Smooth muscle cell (in vitro differentiated cells): ENCODE results near the gene BTK. TPM values are rescaled to one million over a fixed set of nuclear protein-coding genes. Genes with fewer than 3 reads are reported as not detected.

Experiments
- DNase-seq: peaks from one replicate; lab custom pipeline; 2025; ENCODE audit not compliant: unreplicated experiment; lab: John Stamatoyannopoulos, UW
- H2AFZ ChIP-seq: fragments of 200-600 bp; sonication (generic); 2 replicates; pipeline ENCODE4 v1.6.0; 2016; ENCODE audit warnings: antibody characterized with exemption, low read depth, mild to moderate bottlenecking
- H3F3A ChIP-seq: fragments of 200-600 bp; sonication (generic); 2 replicates; pipeline ENCODE4 v1.6.0; 2017; ENCODE audit warnings: antibody characterized with exemption, low read depth
- H3K27ac ChIP-seq: fragments of 200-600 bp; sonication (generic); 2 replicates; pipeline ENCODE4 v1.5.1; 2016; ENCODE audit warnings: low read depth, mild to moderate bottlenecking
- H3K27me3 ChIP-seq: fragments of 200-600 bp; sonication (generic); 2 replicates; pipeline ENCODE4 v1.6.1; 2016; ENCODE audit warnings: low read depth, mild to moderate bottlenecking
- H3K36me3 ChIP-seq: fragments of 200-600 bp; sonication (generic); 2 replicates; pipeline ENCODE4 v1.5.1; 2016; ENCODE audit warnings: low read depth
- H3K4me1 ChIP-seq: fragments of 200-600 bp; sonication (generic); 2 replicates; pipeline ENCODE4 v1.5.1; 2016; ENCODE audit warnings: low read depth
- H3K4me2 ChIP-seq: fragments of 200-600 bp; sonication (generic); 2 replicates; pipeline ENCODE4 v1.6.0; 2016; ENCODE audit warnings: mild to moderate bottlenecking
- H3K4me3 ChIP-seq: fragments of 200-600 bp; sonication (generic); 2 replicates; pipeline ENCODE4 v1.5.1; 2016; ENCODE audit warnings: mild to moderate bottlenecking
- H3K79me2 ChIP-seq: fragments of 200-600 bp; sonication (generic); 2 replicates; pipeline ENCODE4 v1.6.0; 2016; ENCODE audit warnings: low read depth, mild to moderate bottlenecking
- H3K9ac ChIP-seq: fragments of 200-600 bp; sonication (generic); 2 replicates; pipeline ENCODE4 v1.6.0; 2016; ENCODE audit warnings: low read depth
- H3K9me3 ChIP-seq: fragments of 200-600 bp; sonication (generic); replicated peaks from 2 replicates; pipeline ENCODE4 v1.5.1; 2016; ENCODE audit warnings: low read depth
- H4K20me1 ChIP-seq: fragments of 200-600 bp; sonication (generic); 2 replicates; pipeline ENCODE4 v1.6.0; 2016; ENCODE audit warnings: low read depth
- CTCF ChIP-seq: fragments of 200-600 bp; sonication (generic); IDR thresholded peaks from 2 replicates; pipeline ENCODE4 v1.5.1; 2017; ENCODE audit warnings: borderline replicate concordance, mild to moderate bottlenecking, antibody characterized with exemption; ENCODE audit not compliant: insufficient read depth, poor library complexity, severe bottlenecking
- WGBS: methylation state at CpG from one replicate; pipeline ENCODE4 v1.1.7; 2016; ENCODE audit warnings: low lambda C conversion rate; 5-methylcytosine and 5-hydroxymethylcytosine counted together
- polyA plus RNA-seq: library from polyadenylated mRNA; unstranded; fragments of >200 nt; fragmentation: Nextera tagmentation; extraction: Ambion mirVana; gene quantifications from 2 replicates; pipeline ENCODE4 v1.2.1, GENCODE V29; 2016
- total RNA-seq: library from RNA; depleted of rRNA; stranded (reverse); fragments of >200 nt; gene quantifications from 2 replicates; pipeline ENCODE4 v1.2.3, GENCODE V29; 2014

The BTK gene
- total and polyA plus RNA-seq, 2 experiments from 2014 or later: 0.72 TPM; not detected in 1

- peak within 1 kb of the TSS; percentile 44 for H3K27ac ChIP-seq
- DNase-seq: peak; percentile 26
- no peaks in the 10 kb centered on the region for H3K9me3 ChIP-seq
- TF ChIP-seq CTCF: peak; percentile 41
- peak within 1 kb of the TSS; percentile 89 for H2AFZ ChIP-seq
- H3K4me3 ChIP-seq: peak within 1 kb of the TSS; percentile 76
- WGBS: 38% methylated on average over 47 of the region's 47 CpGs
- peak within 1 kb of the TSS; percentile 85 for H3K4me2 ChIP-seq
- no peaks in the 10 kb centered on the region for H3K4me1 ChIP-seq
- no peaks in the 10 kb centered on the region for H3K36me3 ChIP-seq
- H3F3A ChIP-seq: no peaks in the 10 kb centered on the region
- peaks cover 7% of the 10 kb centered on the region for H3K79me2 ChIP-seq
- peak within 1 kb of the TSS; percentile 61 for H3K9ac ChIP-seq
- H3K27me3 ChIP-seq: no peaks in the 10 kb centered on the region
- peaks cover 13% of the 10 kb centered on the region for H4K20me1 ChIP-seq
Observed at GRCh38 chrX:101390664-101391525, 4.9 kb upstream of the BTK start, which contains the start of gene RPL36A. Gene RPL36A (plus strand): TSS chrX:101391011. CDS start chrX:101391044, 33 bp downstream.

GRCh38 chrX:101388604-101389003, 2.6 kb upstream of the BTK start:
- H3K36me3 ChIP-seq: no peaks in the 10 kb centered on the region
- TF ChIP-seq CTCF: no peak
- H3K79me2 ChIP-seq: peaks cover 7% of the 10 kb centered on the region
- no peak overlapping the region for H2AFZ ChIP-seq
- DNase-seq: no peak
- no peak overlapping the region for H3K9ac ChIP-seq
- H3K9me3 ChIP-seq: no peaks in the 10 kb centered on the region
- peaks cover 4% of the 10 kb centered on the region for H4K20me1 ChIP-seq
- H3K27ac ChIP-seq: no peak overlapping the region
- no peaks in the 10 kb centered on the region for H3K4me1 ChIP-seq
- WGBS: 81% methylated on average over 3 of the region's 3 CpGs
- no peak overlapping the region for H3K4me3 ChIP-seq
- no peak overlapping the region for H3K4me2 ChIP-seq
- no peaks in the 10 kb centered on the region for H3K27me3 ChIP-seq
- H3F3A ChIP-seq: no peaks in the 10 kb centered on the region

- Histone ChIP-seq H3K9me3 (no peaks in the 10 kb centered on the region), H3K27ac (no peak overlapping the region), H3K4me3 (no peak overlapping the region), H3K79me2 (no peaks in the 10 kb centered on the region), H3K4me1 (no peaks in the 10 kb centered on the region), H4K20me1 (no peaks in the 10 kb centered on the region), H2AFZ (no peak overlapping the region), H3K27me3 (no peaks in the 10 kb centered on the region), H3K36me3 (no peaks in the 10 kb centered on the region), H3F3A (no peaks in the 10 kb centered on the region), H3K4me2 (no peak overlapping the region), H3K9ac (no peak overlapping the region)
- DNase-seq: no peak
- WGBS: 75% methylated on average over 6 of the region's 6 CpGs
- no peak for TF ChIP-seq CTCF
Observed at GRCh38 chrX:101386542-101386885, 523 bp upstream of the BTK start.
